ENCODE data around the gene GLIPR2.

GRCh38 chr9:36119476-36119875 lies 17.1 kb upstream of the GLIPR2 start:
- TF ChIP-seq, protein P1, sequence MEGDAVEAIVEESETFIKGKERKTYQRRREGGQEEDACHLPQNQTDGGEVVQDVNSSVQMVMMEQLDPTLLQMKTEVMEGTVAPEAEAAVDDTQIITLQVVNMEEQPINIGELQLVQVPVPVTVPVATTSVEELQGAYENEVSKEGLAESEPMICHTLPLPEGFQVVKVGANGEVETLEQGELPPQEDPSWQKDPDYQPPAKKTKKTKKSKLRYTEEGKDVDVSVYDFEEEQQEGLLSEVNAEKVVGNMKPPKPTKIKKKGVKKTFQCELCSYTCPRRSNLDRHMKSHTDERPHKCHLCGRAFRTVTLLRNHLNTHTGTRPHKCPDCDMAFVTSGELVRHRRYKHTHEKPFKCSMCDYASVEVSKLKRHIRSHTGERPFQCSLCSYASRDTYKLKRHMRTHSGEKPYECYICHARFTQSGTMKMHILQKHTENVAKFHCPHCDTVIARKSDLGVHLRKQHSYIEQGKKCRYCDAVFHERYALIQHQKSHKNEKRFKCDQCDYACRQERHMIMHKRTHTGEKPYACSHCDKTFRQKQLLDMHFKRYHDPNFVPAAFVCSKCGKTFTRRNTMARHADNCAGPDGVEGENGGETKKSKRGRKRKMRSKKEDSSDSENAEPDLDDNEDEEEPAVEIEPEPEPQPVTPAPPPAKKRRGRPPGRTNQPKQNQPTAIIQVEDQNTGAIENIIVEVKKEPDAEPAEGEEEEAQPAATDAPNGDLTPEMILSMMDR (IDR thresholded peaks at IDR 0.05): no peak
- TF ChIP-seq POLR2A (IDR thresholded peaks at IDR 0.05): no peak
